GM12878 (cell line): ENCODE results near the gene GEMIN8. TPM values are rescaled to one million over a fixed set of nuclear protein-coding genes. Genes with fewer than 3 reads are reported as not detected.

ENCODE experiments used
- ATAC-seq: fragments of 200-7000 bp; cut with Tn5 transposase; 3 replicates; pipeline ENCODE4 v1.9.1; 2020; ENCODE audit warnings: mild to moderate bottlenecking, moderate library complexity
- BruUV-seq: library from RNA; stranded (reverse); fragments of 400-500 nt; replicated peaks from 2 replicates; lab custom pipeline; 2021; lab: Mats Ljungman, UMichigan
- CTCF ChIA-PET: fragments of 300-600 bp; sonication (Branson Sonifier 250); formaldehyde crosslinking; extraction: SDS; loops from one replicate; lab custom pipeline; 2021; ENCODE audit warnings: inconsistent platforms; lab: Yijun Ruan, JAX
- POLR2A ChIA-PET: fragments of 350-600 bp; formaldehyde crosslinking; extraction: SDS; loops from one replicate; lab custom pipeline; 2021; ENCODE audit warnings: inconsistent platforms; lab: Charles Lee
- RAD21 ChIA-PET: fragments of 300-600 bp; sonication (Branson Sonifier 250); formaldehyde crosslinking; loops from one replicate; lab custom pipeline; 2023; ENCODE audit warnings: antibody characterized with exemption; ENCODE audit not compliant: unreplicated experiment; lab: Charles Lee
- SMC1A ChIA-PET: fragments of 300-600 bp; sonication (Branson Sonifier 250); formaldehyde crosslinking; loops from one replicate; lab custom pipeline; 2023; ENCODE audit not compliant: unreplicated experiment, uncharacterized antibody; lab: Charles Lee
- DNase-seq: peaks from one replicate; pipeline ENCODE4 v3.0.0-alpha.2; 2011; ENCODE audit warnings: low read depth, low spot score
- FAIRE-seq: peaks from 3 replicates; lab custom pipeline; 2011; peaks lifted over from hg19 to GRCh38; lab: Jason Lieb, UNC
- H2AFZ ChIP-seq: 2 replicates; pipeline ENCODE4 v1.6.0; 2011; ENCODE audit warnings: low read depth, low read length, control low read depth; ENCODE audit not compliant: control insufficient read depth
- H3K27ac ChIP-seq: 2 replicates; pipeline ENCODE4 v1.5.1; 2011; ENCODE audit warnings: control low read depth; ENCODE audit not compliant: control insufficient read depth, insufficient read depth
- H3K27me3 ChIP-seq, 2 experiments: replicated peaks in 1 of 2; 2 replicates each; pipeline versions ENCODE4 v1.6.0 to v1.6.1; 2011; ENCODE audit warnings: low read length in 1 of 2; ENCODE audit not compliant: control insufficient read depth in 2 of 2, insufficient read depth in 2 of 2
- H3K36me3 ChIP-seq, 2 experiments: 2 replicates each; pipeline ENCODE4 v1.5.1; 2011; ENCODE audit warnings: low read length in 1 of 2; ENCODE audit not compliant: control insufficient read depth in 2 of 2, insufficient read depth in 2 of 2
- H3K4me1 ChIP-seq: 2 replicates; pipeline ENCODE4 v1.6.1; 2011; ENCODE audit warnings: mild to moderate bottlenecking, low read length, moderate library complexity, mixed read lengths; ENCODE audit not compliant: control insufficient read depth, insufficient read depth
- H3K4me2 ChIP-seq: 2 replicates; pipeline ENCODE4 v1.6.0; 2011; ENCODE audit warnings: control low read depth; ENCODE audit not compliant: control insufficient read depth, insufficient read depth
- H3K4me3 ChIP-seq: fragments of 200-600 bp; sonication (generic); 2 replicates; pipeline ENCODE4 v1.5.1; 2016
- H3K79me2 ChIP-seq: 2 replicates; pipeline ENCODE4 v1.6.0; 2011; ENCODE audit warnings: low read length; ENCODE audit not compliant: control insufficient read depth, insufficient read depth
- H3K9ac ChIP-seq: 2 replicates; pipeline ENCODE4 v1.8.0; 2011; ENCODE audit warnings: low read length, control low read depth, mixed read lengths; ENCODE audit not compliant: control insufficient read depth, insufficient read depth
- H3K9me3 ChIP-seq: replicated peaks from 3 replicates; pipeline ENCODE4 v1.5.1; 2011; ENCODE audit warnings: mild to moderate bottlenecking, low read length; ENCODE audit not compliant: control insufficient read depth, insufficient read depth
- H4K20me1 ChIP-seq: 2 replicates; pipeline ENCODE4 v1.6.0; 2011; ENCODE audit not compliant: control insufficient read depth, insufficient read depth
- CBFB ChIP-seq: IDR thresholded peaks from 2 replicates; pipeline ENCODE4 v1.6.1; 2016; ENCODE audit warnings: antibody characterized with exemption, low read depth
- CBX3 ChIP-seq: fragments of 200-600 bp; sonication (generic); IDR thresholded peaks from 2 replicates; pipeline ENCODE4 v1.6.1; 2016; ENCODE audit warnings: low read depth, borderline replicate concordance
- E2F8 ChIP-seq: fragments of 450-650 bp; IDR thresholded peaks from 2 replicates; pipeline ENCODE4 v1.6.1; 2018; ENCODE audit warnings: mild to moderate bottlenecking, low read depth, moderate library complexity; ENCODE audit not compliant: partially characterized antibody
- FOXM1 ChIP-seq: IDR thresholded peaks from 2 replicates; pipeline ENCODE4 v1.6.1; 2012; ENCODE audit warnings: low read depth, mild to moderate bottlenecking, inconsistent platforms, low read length, moderate library complexity
- MLLT1 ChIP-seq: fragments of 450-650 bp; IDR thresholded peaks from 2 replicates; pipeline ENCODE4 v1.6.1; 2016; ENCODE audit warnings: mild to moderate bottlenecking
- MYB ChIP-seq: fragments of 150-350 bp; IDR thresholded peaks from 2 replicates; pipeline ENCODE4 v1.6.1; 2014; ENCODE audit warnings: mild to moderate bottlenecking, low read depth, low read length, borderline replicate concordance
- POLR2A ChIP-seq: IDR thresholded peaks from 2 replicates; pipeline ENCODE4 v1.6.1; 2011; ENCODE audit warnings: low read depth, mild to moderate bottlenecking, low read length
- RBBP5 ChIP-seq: fragments of 200-600 bp; sonication (generic); conservative IDR thresholded peaks from 2 replicates; pipeline ENCODE4 v1.6.1; 2016
- RELA ChIP-seq: fragments of 450-650 bp; IDR thresholded peaks from 2 replicates; pipeline ENCODE4 v1.8.0; 2014; ENCODE audit warnings: borderline replicate concordance; ENCODE audit not compliant: partially characterized antibody
- TCF3 ChIP-seq: IDR thresholded peaks from 2 replicates; pipeline ENCODE4 v1.6.1; 2012; ENCODE audit warnings: low read depth, mild to moderate bottlenecking, low read length, borderline replicate concordance; ENCODE audit not compliant: insufficient read depth
- WGBS: methylation state at CpG from one replicate; pipeline ENCODE4 v1.1.6; 2016; ENCODE audit warnings: low lambda C conversion rate; ENCODE audit not compliant: insufficient replicate concordance, insufficient coverage; ENCODE audit errors: missing lambda C conversion rate; 5-methylcytosine and 5-hydroxymethylcytosine counted together
- in situ Hi-C: fragments of 300-500 bp; cut with MboI; formaldehyde crosslinking; loops from 9 replicates; pipeline ENCODE4 v1.14.3; 2018; ENCODE audit warnings: mixed read lengths
- intact Hi-C: fragments of 100-400 bp; cut with micrococcal nuclease; formaldehyde crosslinking; loops from one replicate; pipeline ENCODE4 v1.14.2; 2022; ENCODE audit not compliant: unreplicated experiment
- polyA plus RNA-seq, 11 experiments: library from polyadenylated mRNA; depleted of rRNA in 4 of 11; unstranded in 6 of 11; stranded (reverse) in 5 of 11; fragments of >200 nt; fragmentation: Nextera tagmentation in 4 of 11; fragmentation: Illumina TruSeq in 1 of 11; extraction: Ambion mirVana in 4 of 11; extraction: Trizol in 1 of 11; gene quantifications; 1 replicate in 1 of 11; 2 replicates in 10 of 11; pipeline versions ENCODE4 v1.2.1 to v1.2.3, GENCODE V29; 2011 to 2016; ENCODE audit warnings: inconsistent platforms in 2 of 11, missing spikeins in 2 of 11, low read depth in 1 of 11
- total RNA-seq, 4 experiments: library from RNA; depleted of rRNA in 3 of 4; stranded (reverse); fragments of >200 nt in 3 of 4; fragmentation: Illumina TruSeq in 1 of 4; extraction: Trizol in 1 of 4; gene quantifications; 2 replicates each; pipeline versions ENCODE4 v1.2.1 to v1.2.3, GENCODE V29; 2013 to 2021

Gene GEMIN8
- total and polyA plus RNA-seq, 10 of the 15 experiments (the other 5 are each of a cell fraction or from before 2014, with no cell fraction given), result 18.4 to 87.0 (median 27.7) TPM

GRCh38 chrX:13966071-13966792, 63.5 kb downstream of the GEMIN8 start:
- intact Hi-C loops (no loop called here), in situ Hi-C loops (no loop called here)
- ATAC-seq, result no peak
- Histone ChIP-seq H3K4me1 (no peaks in the 10 kb centered on the region), H4K20me1 (no peaks in the 10 kb centered on the region), H3K4me3 (no peak overlapping the region), H3K9me3 (no peaks in the 10 kb centered on the region), H3K79me2 (no peaks in the 10 kb centered on the region), H2AFZ (no peak overlapping the region), H3K27ac (no peak overlapping the region), H3K4me2 (no peak overlapping the region), H3K27me3 (no peaks in the 10 kb centered on the region), H3K36me3 (no peaks in the 10 kb centered on the region), H3K9ac (no peak overlapping the region)
- TF ChIP-seq CBFB (no peak), POLR2A (no peak), RELA (no peak), CBX3 (no peak), RBBP5 (no peak), MYB (no peak)
- FAIRE-seq, result no peak
- BruUV-seq, result no TSS peak
- WGBS, result 52% methylated on average over 10 of the region's 10 CpGs
- no peak for DNase-seq
- RAD21 ChIA-PET, result no interaction called here
- SMC1A ChIA-PET, result no interaction called here
- CTCF ChIA-PET, result interaction anchor here (1.0 kb wide), 1 partner anchor 35 kb away, joined by 3 read pairs; no protein-coding TSS in a partner anchor
- POLR2A ChIA-PET, result no interaction called here

GRCh38 chrX:13965531-13965930, 64.2 kb downstream of the GEMIN8 start:
- intact Hi-C loops (no loop called here), in situ Hi-C loops (no loop called here)
- DNase-seq (no peak), FAIRE-seq (no peak), ATAC-seq (no peak)
- no peak overlapping the region for H3K27ac ChIP-seq
- no peaks in the 10 kb centered on the region for H4K20me1 ChIP-seq
- H3K4me1 ChIP-seq, result no peaks in the 10 kb centered on the region
- ChIA-PET SMC1A (no interaction called here), CTCF (interaction anchor here (0.6 to 1.0 kb wide), 2 partner anchors 22 to 35 kb away, joined by 3 read pairs; no protein-coding TSS in a partner anchor), POLR2A (no interaction called here), RAD21 (no interaction called here)
- no peak overlapping the region for H3K9ac ChIP-seq
- no peaks in the 10 kb centered on the region for H3K36me3 ChIP-seq
- no peaks in the 10 kb centered on the region for H3K9me3 ChIP-seq
- H3K27me3 ChIP-seq, result no peaks in the 10 kb centered on the region
- no peaks in the 10 kb centered on the region for H3K79me2 ChIP-seq
- no peak overlapping the region for H3K4me3 ChIP-seq
- BruUV-seq, result no TSS peak
- WGBS, result 62% methylated on average over 6 of the region's 6 CpGs
- H2AFZ ChIP-seq, result no peak overlapping the region
- no peak overlapping the region for H3K4me2 ChIP-seq
- TF ChIP-seq E2F8 (no peak), MLLT1 (no peak), FOXM1 (no peak), TCF3 (no peak)
